OCI-M2 (cell line): ENCODE results near the gene HOXD3.

ENCODE experiments used
- DNase-seq: peaks from one replicate; lab custom pipeline; 2025; ENCODE audit not compliant: unreplicated experiment; lab: John Stamatoyannopoulos, UW

The HOXD3 gene

DNA sequence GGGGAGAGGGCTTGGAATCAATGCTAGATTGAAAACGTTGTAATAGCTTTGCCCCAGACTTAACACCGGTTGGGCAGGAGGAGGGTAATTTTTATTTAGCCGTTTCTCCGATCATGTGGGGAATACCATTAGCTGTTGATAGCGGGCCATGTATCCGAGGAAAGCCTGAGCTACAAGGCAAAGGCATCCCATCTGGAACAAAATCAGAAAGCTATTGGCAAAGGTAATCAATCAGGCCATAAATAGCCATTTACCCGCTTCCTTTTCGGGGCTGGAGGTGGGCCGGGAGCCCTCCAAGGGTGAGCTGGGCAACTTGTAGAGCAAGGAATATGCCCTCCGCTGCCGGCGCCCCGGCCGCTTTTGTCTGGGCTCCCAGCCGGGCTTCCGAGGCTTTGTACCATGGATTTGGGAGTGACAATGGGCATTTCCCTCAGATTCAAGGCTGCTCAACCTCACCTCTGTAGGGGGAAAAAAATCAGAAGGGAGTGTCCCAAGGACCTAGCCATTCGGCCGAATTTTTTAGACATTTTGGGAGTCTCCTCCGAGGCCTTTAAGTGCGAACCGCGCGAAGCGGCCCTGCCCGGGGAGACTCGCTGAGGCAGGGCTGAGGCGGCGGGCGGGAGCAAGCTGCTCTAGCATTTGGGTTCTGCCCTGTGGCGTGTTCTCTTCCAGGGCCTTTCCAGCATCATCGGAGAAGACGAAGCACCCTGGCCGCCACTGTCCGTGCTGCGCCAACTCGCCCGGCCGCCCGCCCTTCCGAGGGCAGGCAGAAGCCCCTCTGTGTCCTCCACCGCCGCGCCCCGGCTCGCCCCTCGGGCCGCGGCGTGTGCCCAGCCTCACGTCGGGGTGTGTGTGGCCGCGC is 35.7 kb upstream of the HOXD3 start:
- DNase-seq, result no peak

DNA sequence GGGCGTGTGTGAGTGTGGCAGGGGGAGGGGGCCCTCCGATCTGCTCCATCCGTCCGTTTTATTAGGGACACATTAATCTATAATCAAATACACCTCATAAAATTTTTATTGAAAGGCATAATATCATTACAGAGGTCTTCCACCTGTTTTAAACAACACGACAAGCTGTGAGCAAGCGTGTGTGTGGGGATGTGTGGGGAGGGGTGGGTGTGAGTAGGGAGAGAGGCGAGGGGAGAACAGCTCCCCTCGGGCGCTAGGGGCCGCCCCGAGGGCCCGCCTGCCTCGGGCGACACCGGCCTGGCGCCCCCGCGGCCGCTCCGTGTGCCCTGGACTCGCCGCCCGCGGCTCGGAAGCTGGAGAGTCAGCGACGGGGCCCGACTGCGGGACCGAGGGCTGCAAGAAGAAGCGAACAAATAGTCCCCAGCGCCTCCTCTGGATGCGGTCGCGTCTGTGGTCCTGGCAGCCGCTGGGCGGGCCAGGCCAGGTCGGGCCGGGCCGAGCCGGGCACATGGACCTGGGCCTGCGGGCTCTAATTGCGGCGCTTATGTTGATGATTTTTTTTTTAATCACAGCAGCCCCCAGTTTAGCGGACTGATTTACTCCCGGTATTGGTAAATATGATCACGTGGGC is 34.9 kb upstream of the HOXD3 start:
- DNase-seq, result peak; percentile 16

DNA sequence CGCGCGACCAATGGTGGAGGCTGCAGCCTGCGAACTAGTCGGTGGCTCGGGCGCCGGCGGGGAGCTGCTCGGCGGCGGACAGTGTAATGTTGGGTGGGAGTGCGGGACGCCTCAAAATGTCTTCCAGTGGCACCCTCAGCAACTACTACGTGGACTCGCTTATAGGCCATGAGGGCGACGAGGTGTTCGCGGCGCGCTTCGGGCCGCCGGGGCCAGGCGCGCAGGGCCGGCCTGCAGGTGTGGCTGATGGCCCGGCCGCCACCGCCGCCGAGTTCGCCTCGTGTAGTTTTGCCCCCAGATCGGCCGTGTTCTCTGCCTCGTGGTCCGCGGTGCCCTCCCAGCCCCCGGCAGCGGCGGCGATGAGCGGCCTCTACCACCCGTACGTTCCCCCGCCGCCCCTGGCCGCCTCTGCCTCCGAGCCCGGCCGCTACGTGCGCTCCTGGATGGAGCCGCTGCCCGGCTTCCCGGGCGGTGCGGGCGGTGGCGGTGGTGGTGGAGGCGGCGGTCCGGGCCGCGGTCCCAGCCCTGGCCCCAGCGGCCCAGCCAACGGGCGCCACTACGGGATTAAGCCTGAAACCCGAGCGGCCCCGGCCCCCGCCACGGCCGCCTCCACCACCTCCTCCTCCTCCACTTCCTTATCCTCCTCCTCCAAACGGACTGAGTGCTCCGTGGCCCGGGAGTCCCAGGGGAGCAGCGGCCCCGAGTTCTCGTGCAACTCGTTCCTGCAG is 34.3 kb upstream of the HOXD3 start, which contains the start of gene HOXD9:
TSS of gene HOXD9 (plus strand) at position 37 of the 728 bp plus-strand sequence. CDS start at position 87, 50 bp downstream.
- DNase-seq, result no peak

DNA sequence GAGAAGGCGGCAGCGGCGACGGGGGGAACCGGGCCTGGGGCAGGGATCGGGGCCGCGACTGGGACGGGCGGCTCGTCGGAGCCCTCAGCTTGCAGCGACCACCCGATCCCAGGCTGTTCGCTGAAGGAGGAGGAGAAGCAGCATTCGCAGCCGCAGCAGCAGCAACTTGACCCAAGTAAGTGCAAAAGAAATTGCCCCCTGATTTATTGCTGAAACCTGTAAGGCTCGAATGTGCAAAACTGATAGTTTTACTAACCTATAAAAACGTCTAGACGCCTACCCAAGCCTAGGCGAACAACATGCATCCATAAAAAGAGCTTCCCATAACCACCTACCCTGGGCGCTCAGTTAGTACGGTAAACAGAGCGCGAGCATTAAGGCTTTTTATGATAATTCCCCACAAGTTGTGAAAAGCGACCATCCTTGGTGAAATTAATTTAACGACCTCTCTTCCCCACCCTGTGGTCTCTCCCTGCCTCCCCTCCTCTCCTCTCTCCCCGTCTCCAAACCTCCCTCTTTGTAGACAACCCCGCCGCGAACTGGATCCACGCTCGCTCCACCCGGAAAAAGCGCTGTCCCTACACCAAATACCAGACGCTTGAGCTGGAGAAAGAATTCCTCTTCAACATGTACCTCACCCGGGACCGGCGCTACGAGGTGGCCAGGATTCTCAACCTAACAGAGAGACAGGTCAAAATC is 33.5 kb upstream of the HOXD3 start:
- no peak for DNase-seq

DNA sequence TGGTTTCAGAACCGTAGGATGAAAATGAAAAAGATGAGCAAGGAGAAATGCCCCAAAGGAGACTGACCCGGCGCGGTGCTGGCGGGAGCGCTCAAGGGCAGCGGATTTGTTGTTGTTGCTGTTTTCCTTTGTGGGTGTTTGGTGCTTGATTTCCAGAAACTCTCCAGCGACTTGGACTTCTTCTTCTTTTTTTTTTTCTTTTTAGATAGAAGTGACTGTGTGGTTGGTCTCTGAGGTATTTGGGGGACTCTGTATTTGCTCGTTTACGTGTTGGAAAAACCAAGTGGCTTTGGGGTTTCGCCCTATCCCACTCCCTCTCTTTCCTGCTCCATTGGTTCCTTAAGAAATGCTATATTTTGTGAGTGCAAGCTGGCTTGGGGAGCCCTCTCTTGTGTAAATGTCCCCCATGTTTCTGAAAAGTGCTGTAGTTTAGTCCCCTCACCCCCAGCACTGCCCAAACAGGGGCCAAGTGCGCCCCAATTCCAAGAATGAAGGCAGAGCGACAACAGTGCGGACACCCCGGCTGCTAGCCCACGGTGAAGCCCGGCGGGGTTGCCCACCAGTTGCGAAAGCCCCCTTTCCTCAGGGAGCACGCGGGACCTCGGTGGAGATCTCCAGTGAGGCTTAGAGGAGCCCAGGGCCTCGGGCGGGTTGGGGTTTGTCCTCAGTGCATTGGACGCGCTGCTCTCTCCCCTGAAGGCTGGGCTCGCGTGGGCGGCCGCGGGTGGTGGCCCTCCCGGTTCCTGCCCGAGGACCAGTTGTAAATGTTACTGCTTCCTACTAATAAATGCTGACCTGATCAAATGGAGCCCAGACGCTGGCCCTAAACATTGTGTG is 32.8 kb upstream of the HOXD3 start:
- no peak for DNase-seq

DNA sequence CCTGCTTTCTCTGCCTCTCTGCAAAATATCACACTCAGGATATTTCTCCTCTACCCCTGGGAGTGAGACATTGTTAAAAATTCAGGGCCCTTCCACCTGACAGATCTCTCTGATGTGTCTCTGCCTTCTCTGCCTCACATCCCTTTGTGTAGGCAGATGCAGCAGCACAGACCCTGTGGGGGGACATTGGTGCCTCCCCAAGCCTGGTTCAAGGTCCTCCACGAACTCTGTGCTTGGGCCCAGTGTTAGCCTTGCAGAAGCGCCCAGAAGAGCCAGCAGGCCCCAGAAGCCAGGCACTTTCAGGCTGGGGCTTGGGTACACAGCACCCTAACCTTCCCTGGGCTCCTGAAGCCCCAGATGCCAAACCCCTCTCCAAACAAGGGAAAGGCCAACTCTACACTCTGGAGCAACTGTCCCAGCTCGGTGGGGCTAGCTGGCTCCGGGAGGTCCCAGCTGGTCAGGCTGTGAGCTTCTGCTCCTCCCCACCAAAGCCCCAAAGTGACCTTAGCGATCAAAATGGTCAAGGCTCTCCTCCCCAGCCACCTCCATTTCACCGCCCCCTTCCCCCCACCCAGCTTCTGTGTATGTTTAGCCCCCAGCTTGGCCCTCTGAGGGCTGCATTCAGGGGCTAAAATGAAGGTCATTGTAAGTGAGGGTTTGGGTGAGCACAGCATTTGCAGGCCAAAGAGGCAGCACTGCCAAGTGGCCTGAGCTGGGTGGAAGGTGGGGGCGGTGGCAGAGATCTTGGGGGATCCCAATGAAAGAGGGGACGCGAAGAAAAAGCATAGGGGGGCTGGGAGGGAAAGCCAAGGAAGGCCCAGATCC is 31.9 kb upstream of the HOXD3 start:
- no peak for DNase-seq

DNA sequence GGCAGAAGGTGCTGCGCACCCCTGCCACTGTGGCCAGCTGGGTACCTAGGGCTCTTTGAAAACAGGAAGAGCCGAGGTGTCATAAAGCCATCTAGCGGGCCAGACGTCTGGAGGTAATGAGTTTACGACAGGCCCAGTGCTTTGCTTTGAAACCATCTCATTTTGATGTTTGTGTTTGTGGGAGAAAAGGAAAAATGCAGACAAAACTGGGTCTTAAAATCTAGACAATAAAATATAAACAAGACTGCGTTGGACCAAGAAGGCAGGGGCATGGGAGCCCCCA is 31.4 kb upstream of the HOXD3 start:
- no peak for DNase-seq

DNA sequence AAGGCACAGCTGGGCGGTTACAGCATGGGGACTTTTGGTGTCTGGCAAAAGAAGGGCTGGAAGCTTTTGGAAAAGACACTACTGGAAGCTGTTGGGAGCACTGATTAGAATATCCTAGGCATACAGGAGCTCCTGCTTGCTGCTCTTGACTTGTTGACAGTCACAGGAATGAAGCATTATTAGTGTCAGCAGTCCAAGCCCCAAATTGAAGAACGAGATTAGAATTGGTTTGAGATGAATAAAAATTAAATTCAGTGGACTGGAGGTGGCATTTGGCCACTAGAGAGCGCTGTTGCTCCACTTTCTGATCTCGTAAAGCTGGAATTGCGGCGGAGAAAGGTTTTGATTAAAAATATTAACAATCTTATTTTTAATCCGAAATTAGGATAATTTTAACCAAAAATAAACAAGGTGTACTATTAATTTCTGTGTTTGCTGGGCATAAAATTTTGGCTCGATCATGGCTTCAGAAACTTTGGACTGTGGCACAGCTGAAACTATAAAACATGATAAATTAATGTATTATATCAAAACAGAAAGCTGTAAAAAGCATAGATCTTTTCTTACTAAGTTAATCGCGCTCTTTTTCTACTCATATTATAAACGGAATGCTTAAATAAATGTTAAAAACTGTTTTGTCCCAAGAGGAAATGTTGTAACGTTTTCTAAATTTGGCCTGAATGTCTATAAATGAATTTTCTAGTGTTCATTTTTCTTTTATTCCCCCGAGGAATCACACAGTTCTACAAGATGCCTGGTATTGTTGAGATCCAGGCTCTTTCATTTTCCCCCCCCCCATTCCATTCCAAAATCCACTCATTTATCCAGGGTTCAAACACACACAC is 30.0 kb upstream of the HOXD3 start:
- no peak for DNase-seq

DNA sequence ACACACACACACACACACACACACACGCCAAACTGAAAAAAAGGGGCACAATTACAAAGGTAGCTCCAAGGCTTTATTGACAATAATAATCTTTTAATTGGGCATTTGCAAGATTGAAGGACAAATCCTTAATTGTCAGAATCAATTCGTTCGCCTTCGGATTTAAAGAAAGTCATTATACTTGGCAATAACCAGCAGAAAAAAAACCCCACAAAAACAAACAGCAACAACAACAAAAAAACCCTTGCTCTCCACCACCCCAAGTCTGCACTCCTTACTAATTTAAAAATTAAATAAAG is 29.4 kb upstream of the HOXD3 start:
- no peak for DNase-seq

DNA sequence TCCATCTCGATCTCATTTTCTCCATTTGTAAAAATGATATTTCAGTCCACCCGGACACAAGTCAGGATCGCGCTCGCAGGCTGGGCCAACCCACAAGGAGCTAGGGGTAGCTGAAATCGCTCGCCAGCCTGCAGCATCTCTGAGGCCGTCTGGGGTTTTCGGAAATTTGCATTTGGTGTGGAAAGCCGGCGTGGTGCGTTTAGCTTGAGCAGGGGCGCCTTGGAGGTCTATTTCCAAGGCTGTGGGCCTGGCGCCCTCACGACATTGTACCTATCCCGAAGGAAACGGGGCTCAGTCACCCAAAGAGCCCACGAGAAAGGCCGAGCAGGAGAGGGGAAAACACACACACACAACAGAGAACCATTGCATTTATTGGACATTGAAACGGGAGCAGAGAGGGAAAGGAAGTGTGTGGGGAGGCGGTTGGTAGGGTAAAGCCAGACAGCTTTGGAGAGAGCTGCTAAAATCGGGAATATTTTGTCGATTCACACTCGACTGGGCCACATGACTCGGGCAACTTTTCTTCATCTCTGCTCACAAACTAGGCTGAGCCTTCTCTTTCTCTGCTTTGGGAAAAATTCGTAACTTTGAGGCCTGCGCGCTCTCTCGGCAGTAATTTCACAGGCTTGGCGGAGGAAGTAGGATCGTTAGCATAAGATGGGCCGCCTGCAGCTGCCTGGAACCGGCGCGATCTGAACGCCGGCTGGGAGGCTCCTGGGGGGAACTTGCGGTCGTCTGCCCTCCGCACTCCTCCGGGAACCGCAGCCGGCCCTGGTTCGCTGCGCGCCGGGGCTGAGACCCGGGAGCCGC is 28.7 kb upstream of the HOXD3 start:
- no peak for DNase-seq

DNA sequence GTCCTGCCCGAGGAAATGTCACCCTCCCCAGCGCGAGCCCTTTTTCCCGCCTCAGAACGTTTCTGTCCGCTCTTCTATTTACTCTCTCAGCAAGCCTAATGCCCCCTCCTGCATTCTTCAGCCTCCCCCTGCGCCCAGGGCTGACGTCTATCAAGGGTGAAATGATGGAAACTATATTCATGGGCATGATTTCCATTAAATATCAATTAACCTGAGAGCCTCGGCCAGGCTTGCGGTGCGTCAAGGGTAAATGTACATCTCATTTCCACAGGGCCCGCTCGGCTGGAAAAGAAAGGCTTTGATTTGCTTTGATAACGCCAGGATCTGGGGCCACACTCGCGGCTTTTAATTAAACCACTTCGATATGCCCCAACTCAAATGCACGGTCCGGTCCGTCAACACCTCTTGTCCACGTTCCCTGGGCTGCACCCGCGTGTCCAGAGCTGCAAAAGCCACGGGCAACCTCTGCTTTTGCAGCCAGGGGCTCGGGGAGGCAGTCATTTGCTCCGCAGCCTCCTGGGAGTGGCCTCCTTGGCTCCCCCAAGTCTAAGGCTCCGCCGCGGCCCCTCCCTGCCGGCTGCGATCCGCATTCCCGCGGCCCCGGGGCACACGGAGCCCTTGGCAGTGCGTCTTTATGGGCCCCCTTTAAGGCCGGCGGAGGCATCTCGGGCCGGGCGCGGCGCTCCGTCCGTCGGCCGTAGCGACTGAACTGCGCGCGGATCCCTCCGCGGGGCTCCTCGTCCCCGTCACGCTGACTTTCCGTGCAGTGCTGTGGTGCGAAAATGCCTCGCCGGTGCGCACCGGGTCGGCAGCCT is 27.9 kb upstream of the HOXD3 start, which contains the start of gene HOXD8:
TSS of gene HOXD8 (plus strand) at position 724 of the 815 bp plus-strand sequence. CDS start 662 bp downstream, outside the sequence.
- DNase-seq, result no peak

DNA sequence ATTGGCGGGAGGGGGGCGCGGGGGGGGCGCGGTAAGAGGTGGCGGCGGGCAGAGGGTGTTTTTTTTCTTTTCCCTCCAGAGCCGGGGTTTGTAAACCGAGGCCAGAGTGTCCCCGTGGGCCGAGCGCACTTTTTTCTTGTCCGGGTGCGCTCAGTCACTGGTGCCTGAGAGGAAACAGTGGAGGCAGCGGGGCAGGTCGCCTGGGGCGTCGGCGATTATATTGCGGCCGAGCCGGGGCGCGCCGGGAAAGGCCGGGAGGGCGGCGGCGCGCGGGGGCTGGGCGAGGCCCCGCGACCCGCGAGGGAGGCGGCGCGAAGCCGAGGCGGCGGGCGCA is 27.3 kb upstream of the HOXD3 start:
- DNase-seq, result no peak

DNA sequence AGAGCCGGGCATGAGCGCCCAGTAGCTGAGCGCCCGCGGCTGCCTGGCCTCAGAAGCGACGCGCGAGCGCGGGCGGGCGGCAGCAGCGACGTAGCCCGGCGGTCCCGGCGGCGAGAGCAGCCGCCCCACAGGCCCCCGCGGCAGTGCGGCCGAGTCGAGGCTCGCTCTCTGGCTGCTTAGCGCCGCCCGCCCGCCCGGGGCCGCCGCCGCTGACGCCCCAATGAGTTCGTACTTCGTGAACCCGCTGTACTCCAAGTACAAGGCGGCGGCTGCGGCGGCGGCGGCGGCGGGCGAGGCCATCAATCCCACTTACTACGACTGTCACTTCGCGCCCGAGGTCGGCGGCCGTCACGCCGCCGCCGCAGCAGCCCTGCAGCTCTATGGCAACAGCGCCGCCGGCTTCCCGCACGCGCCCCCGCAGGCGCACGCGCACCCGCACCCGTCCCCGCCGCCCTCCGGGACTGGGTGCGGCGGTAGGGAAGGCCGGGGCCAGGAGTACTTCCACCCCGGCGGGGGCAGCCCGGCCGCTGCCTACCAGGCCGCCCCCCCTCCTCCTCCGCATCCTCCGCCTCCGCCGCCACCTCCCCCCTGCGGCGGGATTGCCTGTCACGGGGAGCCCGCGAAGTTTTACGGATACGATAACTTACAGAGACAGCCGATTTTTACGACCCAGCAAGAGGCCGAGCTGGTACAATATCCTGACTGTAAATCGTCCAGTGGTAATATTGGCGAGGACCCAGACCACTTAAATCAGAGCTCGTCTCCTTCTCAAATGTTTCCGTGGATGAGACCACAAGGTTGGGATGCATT is 26.8 kb upstream of the HOXD3 start:
- no peak for DNase-seq

DNA sequence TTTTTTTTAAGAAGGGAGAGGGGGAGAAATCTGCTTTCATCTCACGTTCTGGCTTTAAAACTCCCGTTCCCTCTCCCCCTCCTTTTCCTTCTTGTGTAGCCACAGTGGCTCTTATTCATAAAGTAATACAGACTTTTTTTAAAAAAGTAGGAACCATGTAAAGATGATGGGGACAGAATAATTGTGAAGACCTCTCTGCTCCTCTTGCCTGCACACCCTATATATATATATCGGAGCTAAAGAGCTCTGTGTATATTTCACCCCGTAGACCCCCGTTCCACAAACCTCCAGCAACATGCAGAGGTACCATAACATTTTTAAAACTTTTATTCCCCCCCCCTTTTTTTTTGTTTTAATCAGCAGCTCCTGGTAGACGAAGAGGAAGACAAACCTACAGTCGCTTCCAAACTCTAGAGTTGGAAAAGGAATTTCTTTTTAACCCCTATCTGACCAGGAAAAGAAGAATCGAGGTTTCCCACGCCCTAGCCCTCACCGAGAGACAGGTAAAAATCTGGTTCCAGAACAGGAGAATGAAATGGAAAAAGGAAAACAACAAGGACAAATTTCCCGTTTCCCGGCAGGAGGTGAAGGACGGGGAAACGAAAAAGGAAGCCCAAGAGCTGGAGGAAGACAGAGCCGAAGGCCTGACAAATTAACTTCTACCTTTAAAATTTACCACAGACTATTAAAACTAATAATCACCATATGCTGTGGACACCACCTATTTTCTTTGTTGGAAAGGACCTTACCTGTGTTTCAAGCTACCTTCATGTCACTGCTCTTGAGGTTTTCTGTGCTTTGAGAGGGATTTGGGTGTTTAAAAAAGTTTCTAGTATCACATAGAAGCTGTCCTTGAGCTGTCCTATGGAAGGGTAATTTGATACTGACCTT is 25.9 kb upstream of the HOXD3 start:
- no peak for DNase-seq

DNA sequence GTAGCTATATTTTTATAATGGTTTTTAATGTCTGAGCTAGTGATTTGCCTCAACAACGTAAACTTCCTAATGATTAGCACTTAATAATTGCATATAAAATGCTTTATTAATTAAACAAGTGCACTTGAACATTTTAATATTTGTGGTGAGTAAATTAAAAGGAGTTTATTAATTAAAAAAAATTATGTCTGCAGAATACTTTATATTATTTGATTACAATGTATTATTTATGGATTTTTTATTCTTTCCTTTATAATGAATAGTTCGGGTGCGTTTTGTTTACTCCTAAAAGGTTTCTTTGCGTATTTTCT is 25.3 kb upstream of the HOXD3 start:
- no peak for DNase-seq
